Right lobe of liver (tissue), 6 donors: ENCODE measurements around the gene AR. TPM values are rescaled to one million over a fixed set of nuclear protein-coding genes. Genes with fewer than 3 reads are reported as not detected.
A peak's percentile ranks its signal among the peaks of the same experiment; 100 is the strongest.

Experiments
- ATAC-seq, 4 donors: fragments of 200-7000 bp; cut with Tn5 transposase; one replicate each; pipeline ENCODE4 v1.9.1; 2020; ENCODE audit warnings: mild to moderate bottlenecking in 4 of 4, moderate library complexity in 4 of 4
- DNase-seq, 3 donors: peaks; one replicate each; pipeline ENCODE4 v3.0.0-alpha.2; 2020
- H3K27ac ChIP-seq, 3 donors: fragments of 200-600 bp; one replicate each; pipeline ENCODE4 v1.8.0; 2022
- H3K27me3 ChIP-seq, 2 donors: fragments of 200-600 bp; one replicate each; pipeline ENCODE4 v1.8.0; 2022
- H3K36me3 ChIP-seq, 4 donors: fragments of 200-600 bp; sonication (generic) in 1 of 4; one replicate each; pipeline versions ENCODE4 v1.5.1 to v1.8.0; 2017 to 2022; ENCODE audit warnings: control low read depth in 1 of 4
- H3K4me1 ChIP-seq, 4 donors: fragments of 200-600 bp; sonication (generic) in 1 of 4; one replicate each; pipeline versions ENCODE4 v1.5.1 to v1.8.0; 2017 to 2022; ENCODE audit warnings: control low read depth in 1 of 4
- H3K4me3 ChIP-seq, 3 donors: fragments of 200-600 bp; one replicate each; pipeline ENCODE4 v1.8.0; 2022
- H3K9me3 ChIP-seq, 4 donors: fragments of 200-600 bp; sonication (generic) in 1 of 4; one replicate each; pipeline versions ENCODE4 v1.5.1 to v1.8.0; 2017 to 2022; ENCODE audit warnings: control low read depth in 1 of 4
- POLR2A ChIP-seq: fragments of 450-650 bp; IDR thresholded peaks from one replicate; pipeline ENCODE4 v1.6.1; 2017; ENCODE audit warnings: antibody characterized with exemption, mild to moderate bottlenecking
- WGBS: methylation state at CpG from one replicate; pipeline ENCODE4 v1.1.6; 2018; ENCODE audit warnings: low coverage, low lambda C conversion rate; ENCODE audit not compliant: insufficient coverage; ENCODE audit errors: missing lambda C conversion rate; 5-methylcytosine and 5-hydroxymethylcytosine counted together
- intact Hi-C, 2 donors: fragments of 100-400 bp; cut with DNase I; formaldehyde crosslinking; loops; one replicate each; pipeline versions ENCODE4 v1.11.2 to v1.14.1; 2022
- total RNA-seq, 6 experiments: library from RNA; depleted of rRNA in 2 of 6; stranded (reverse); fragments of >200 nt in 2 of 6; fragmentation: NEBNext Ultra II Directional in 3 of 6; extraction: Animal tissue kit (Norgen Biotek cat#: 25700) in 3 of 6; gene quantifications; one replicate each; pipeline versions ENCODE4 v1.1.0 to v1.2.4, GENCODE V29; 2016 to 2023
- TF ChIP-seq, protein P1 (sequence below), 4 donors: fragments of 200-600 bp in 3 of 4; fragments of 450-650 bp in 1 of 4; IDR thresholded peaks; one replicate each; pipeline versions ENCODE4 v1.5.1 to v1.8.0; 2016 to 2022; ENCODE audit warnings: antibody characterized with exemption in 4 of 4, mild to moderate bottlenecking in 2 of 4
- donor health status: DM: no; HTN: yes; CAD: no.
- donor health status: DM: no; HTN: no; CAD: no.
- donor health status: DM: no; HTN: no; CAD: no.
- donor health status: DM: no; HTN: yes; CAD: no.
- donor health status: DM: no; HTN: yes; CAD: no.

AR gene
- total RNA-seq, 6 experiments from 2014 or later: 18.5 to 77.5 (median 47.3) TPM

DNA sequence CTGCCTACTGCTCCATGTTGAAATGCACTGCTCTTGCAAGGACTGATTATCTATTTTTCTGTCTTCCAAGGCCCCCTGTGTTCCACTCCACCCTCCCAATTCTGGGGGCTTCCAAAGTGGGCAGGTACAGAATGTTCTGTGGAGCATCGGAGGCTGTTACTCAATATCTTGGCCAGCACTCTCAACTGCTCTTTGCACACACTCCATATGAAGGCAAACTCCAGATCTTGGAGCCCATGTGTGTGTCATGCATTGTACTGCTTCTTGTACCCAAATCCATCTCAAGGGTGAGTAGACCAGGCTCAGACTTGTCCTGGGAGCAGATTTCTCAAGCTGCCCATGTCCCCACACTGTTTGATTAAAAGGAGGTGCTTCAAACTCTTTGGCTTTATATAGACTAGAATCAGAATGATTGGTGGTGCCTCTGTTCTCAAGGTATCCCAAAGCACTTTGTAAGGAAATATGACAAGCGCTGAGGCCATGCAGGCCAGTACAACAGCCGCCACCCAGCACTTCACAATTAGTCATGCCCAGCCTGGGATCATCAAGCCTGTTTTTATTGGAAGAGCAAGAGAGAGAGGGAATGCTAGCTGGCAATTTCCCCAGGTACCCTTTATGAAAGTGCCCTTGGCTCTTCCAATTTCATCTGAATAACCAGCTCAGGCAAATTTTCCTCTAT, 44.3 kb downstream of the AR start:
- no peak overlapping the region for H3K4me3 ChIP-seq
- DNase-seq (no peak), ATAC-seq (peak in 3 of 4 donors; percentile 32 to 40 (median 38))
- H3K9me3 ChIP-seq: no peaks in the 10 kb centered on the region
- H3K36me3 ChIP-seq: no peaks in the 10 kb centered on the region
- intact Hi-C loops: no loop called here
- no peaks in the 10 kb centered on the region for H3K27me3 ChIP-seq
- H3K27ac ChIP-seq: no peak overlapping the region
- 30% methylated on average over 2 of the region's 3 CpGs for WGBS
- TF ChIP-seq, protein P1, sequence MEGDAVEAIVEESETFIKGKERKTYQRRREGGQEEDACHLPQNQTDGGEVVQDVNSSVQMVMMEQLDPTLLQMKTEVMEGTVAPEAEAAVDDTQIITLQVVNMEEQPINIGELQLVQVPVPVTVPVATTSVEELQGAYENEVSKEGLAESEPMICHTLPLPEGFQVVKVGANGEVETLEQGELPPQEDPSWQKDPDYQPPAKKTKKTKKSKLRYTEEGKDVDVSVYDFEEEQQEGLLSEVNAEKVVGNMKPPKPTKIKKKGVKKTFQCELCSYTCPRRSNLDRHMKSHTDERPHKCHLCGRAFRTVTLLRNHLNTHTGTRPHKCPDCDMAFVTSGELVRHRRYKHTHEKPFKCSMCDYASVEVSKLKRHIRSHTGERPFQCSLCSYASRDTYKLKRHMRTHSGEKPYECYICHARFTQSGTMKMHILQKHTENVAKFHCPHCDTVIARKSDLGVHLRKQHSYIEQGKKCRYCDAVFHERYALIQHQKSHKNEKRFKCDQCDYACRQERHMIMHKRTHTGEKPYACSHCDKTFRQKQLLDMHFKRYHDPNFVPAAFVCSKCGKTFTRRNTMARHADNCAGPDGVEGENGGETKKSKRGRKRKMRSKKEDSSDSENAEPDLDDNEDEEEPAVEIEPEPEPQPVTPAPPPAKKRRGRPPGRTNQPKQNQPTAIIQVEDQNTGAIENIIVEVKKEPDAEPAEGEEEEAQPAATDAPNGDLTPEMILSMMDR (IDR thresholded peaks at IDR 0.05): no peak
- TF ChIP-seq POLR2A: no peak
- H3K4me1 ChIP-seq: peaks cover 0 to 18% (median 0%) of the 10 kb centered on the region in 4 donors

DNA sequence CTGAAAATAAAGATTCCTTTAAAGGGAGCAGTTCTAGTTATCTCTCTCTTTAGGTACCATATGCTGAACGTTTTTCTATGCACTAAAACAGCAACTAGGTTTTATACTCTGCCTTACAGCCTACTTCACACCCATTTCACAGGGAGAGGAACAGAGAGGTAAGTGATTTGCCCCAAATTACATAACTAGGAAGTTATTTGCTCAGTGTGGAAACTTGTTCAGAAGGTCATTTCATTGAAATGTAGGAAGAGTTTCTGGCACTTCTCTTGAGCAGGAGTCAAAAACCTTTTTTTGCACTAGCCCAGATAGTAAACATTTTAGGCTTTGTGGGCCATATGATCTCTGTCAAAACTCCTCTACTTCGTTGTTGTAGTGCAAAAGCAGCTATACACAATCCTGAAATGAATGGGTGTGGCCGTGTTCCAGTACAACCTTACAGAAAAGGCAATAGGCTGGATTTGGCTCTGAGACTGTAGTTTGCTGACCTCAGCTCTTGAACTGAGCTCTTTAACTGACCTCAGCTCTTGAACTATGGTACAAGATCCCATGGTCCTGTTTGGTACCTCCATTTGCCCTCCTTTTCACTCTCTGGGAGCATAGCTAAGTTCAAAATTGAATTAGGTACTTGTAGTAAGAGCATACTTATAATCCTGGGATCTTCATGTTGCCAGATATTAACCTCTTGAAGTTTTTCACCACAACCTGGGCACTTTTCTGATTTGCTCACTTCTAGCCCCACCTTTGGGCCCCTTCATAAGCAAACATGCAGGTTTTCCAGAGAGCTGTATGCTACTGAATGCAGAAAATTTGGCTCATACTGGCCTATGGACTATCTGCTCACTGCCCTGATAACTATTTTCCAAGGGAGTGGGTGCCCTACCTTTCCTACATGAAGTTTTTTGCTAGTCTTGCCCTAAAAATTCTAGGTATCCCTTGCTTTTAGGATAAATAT, 53.3 kb downstream of the AR start:
- no peaks in the 10 kb centered on the region for H3K9me3 ChIP-seq
- no peak for TF ChIP-seq POLR2A
- TF ChIP-seq, protein P1 (IDR thresholded peaks at IDR 0.05): no peak
- intact Hi-C loops: no loop called here
- ATAC-seq (peak; percentile 43 to 85 (median 74)), DNase-seq (no peak)
- no peaks in the 10 kb centered on the region for H3K36me3 ChIP-seq
- H3K4me1 ChIP-seq: peaks cover 0 to 15% (median 0%) of the 10 kb centered on the region in 4 donors
- H3K27ac ChIP-seq: no peak overlapping the region
- no peaks in the 10 kb centered on the region for H3K27me3 ChIP-seq
- H3K4me3 ChIP-seq: no peak overlapping the region
- 24% methylated on average over 3 of the region's 3 CpGs for WGBS

DNA sequence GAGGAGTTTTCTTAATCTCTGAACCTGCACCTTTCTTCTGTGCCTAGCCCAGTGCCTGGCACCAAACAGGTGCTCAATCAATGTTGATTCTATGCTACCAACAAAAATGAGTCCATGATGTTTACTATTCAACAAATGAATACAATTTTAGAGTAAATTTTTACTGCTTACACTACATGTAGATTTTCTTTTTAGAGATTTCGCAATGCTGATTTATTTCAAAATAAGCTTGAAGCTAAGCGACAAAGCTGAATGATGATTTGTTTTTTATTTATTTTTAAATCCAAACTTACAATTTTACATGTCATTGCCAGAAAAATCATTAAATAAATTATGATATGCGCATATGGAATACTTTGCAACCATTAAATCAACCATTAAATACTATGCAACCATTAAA, 55.7 kb downstream of the AR start:
- DNase-seq (no peak), ATAC-seq (no peak)
- no peaks in the 10 kb centered on the region for H3K36me3 ChIP-seq
- H3K9me3 ChIP-seq: no peaks in the 10 kb centered on the region
- H3K4me3 ChIP-seq: no peak overlapping the region
- intact Hi-C loops: no loop called here
- TF ChIP-seq, protein P1 (IDR thresholded peaks at IDR 0.05): no peak
- TF ChIP-seq POLR2A: no peak
- WGBS: 54% methylated on average over 3 of the region's 3 CpGs
- H3K27ac ChIP-seq: no peak overlapping the region
- no peaks in the 10 kb centered on the region for H3K27me3 ChIP-seq
- H3K4me1 ChIP-seq: peaks cover 0 to 15% (median 0%) of the 10 kb centered on the region in 4 donors

DNA sequence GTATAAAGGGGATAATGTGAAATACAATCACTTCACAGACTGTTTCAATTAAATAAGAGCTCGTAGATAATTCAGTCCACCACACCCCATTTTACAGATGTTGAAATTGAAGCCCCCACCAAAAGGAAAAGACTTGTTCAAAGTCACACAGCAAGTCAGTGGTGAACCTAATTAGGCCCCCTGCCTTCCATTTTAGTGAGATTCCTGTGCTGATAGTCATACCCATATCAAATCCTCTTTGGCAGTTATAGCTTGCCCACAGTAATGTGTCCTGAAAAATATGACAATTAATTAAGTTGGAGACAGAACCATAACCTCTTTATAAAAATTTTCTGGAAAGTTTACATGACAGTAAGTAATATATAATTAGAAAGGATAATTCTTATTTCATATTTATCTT, 58.0 kb downstream of the AR start:
- no peak overlapping the region for H3K27ac ChIP-seq
- H3K4me1 ChIP-seq: peaks cover 0 to 10% (median 0%) of the 10 kb centered on the region in 4 donors
- no peaks in the 10 kb centered on the region for H3K36me3 ChIP-seq
- no peak for TF ChIP-seq POLR2A
- TF ChIP-seq, protein P1 (IDR thresholded peaks at IDR 0.05): no peak
- no peak overlapping the region for H3K4me3 ChIP-seq
- no peak for ATAC-seq
- no peaks in the 10 kb centered on the region for H3K27me3 ChIP-seq
- intact Hi-C loops: no loop called here
- no peaks in the 10 kb centered on the region for H3K9me3 ChIP-seq
- 60% methylated on average over 1 of the region's 1 CpG for WGBS
- DNase-seq: no peak
